GM23338 (cell line): ENCODE measurements around the gene GJA10.

Experiments
- CTCF ChIP-seq, 2 experiments: fragments of 200-600 bp in 1 of 2; sonication (generic) in 1 of 2; conservative IDR thresholded peaks; 2 replicates each; pipeline versions ENCODE4 v1.5.1 to v1.6.1; 2016 to 2017; ENCODE audit warnings: antibody characterized with exemption in 2 of 2, low read depth in 2 of 2, mild to moderate bottlenecking in 2 of 2, moderate library complexity in 1 of 2
- ETS1 ChIP-seq: IDR thresholded peaks from 2 replicates; pipeline ENCODE4 v1.6.1; 2016; ENCODE audit warnings: antibody characterized with exemption
- EZH2 ChIP-seq: fragments of 200-600 bp; sonication (generic); IDR thresholded peaks from one replicate; pipeline ENCODE4 v1.8.0; 2017; ENCODE audit warnings: antibody characterized with exemption, mild to moderate bottlenecking, low read depth; ENCODE audit not compliant: unreplicated experiment
- EZH2phosphoT487 ChIP-seq: fragments of 200-600 bp; sonication (generic); IDR thresholded peaks from one replicate; pipeline ENCODE4 v1.8.1; 2018; ENCODE audit warnings: antibody characterized with exemption; ENCODE audit not compliant: unreplicated experiment
- JUNB ChIP-seq: IDR thresholded peaks from one replicate; pipeline ENCODE4 v1.6.1; 2016; ENCODE audit warnings: antibody characterized with exemption; ENCODE audit not compliant: unreplicated experiment
- POLR2AphosphoS5 ChIP-seq: IDR thresholded peaks from 2 replicates; pipeline ENCODE4 v1.6.1; 2016; ENCODE audit warnings: antibody characterized with exemption, low read depth
- REST ChIP-seq: IDR thresholded peaks from one replicate; pipeline ENCODE4 v1.6.1; 2018; ENCODE audit warnings: antibody characterized with exemption; ENCODE audit not compliant: unreplicated experiment
- STAT1 ChIP-seq: IDR thresholded peaks from one replicate; pipeline ENCODE4 v1.6.1; 2016; ENCODE audit warnings: antibody characterized with exemption; ENCODE audit not compliant: unreplicated experiment
- ZNF114 ChIP-seq: fragments of 250-450 bp; sonication (Bioruptor Pico); IDR thresholded peaks from 2 replicates; pipeline ENCODE4 v1.5.0; 2020; ENCODE audit warnings: mild to moderate bottlenecking, moderate library complexity
- ZNF331 ChIP-seq: fragments of 250-450 bp; sonication (Bioruptor Pico); IDR thresholded peaks from 2 replicates; pipeline ENCODE4 v1.5.0; 2020; ENCODE audit warnings: low read depth, mild to moderate bottlenecking, moderate library complexity
- ZNF462 ChIP-seq: fragments of 250-450 bp; sonication (Bioruptor Pico); IDR thresholded peaks from 2 replicates; pipeline ENCODE4 v1.5.0; 2020; ENCODE audit warnings: mild to moderate bottlenecking, moderate library complexity

- TF ChIP-seq CTCF (conservative IDR thresholded peaks at IDR 0.05; ENCODE audit: low read depth in 2 of 2) = no peak
- no peak for TF ChIP-seq EZH2
- no peak for TF ChIP-seq REST
- no peak for TF ChIP-seq JUNB
- no peak for TF ChIP-seq POLR2AphosphoS5
- TF ChIP-seq EZH2phosphoT487 = no peak
- TF ChIP-seq ZNF114 (CRISPR knock-in tag) = no peak
- no peak for TF ChIP-seq STAT1
- no peak for TF ChIP-seq ZNF331
- TF ChIP-seq ETS1 = no peak
- TF ChIP-seq ZNF462 (CRISPR knock-in tag) = no peak
These were observed 44.9 kb downstream of the GJA10 start for GRCh38 chr6:89939144-89939543.
